Transverse colon (tissue), 3 donors: ENCODE measurements around the gene ALG14.

ENCODE experiments used
- POLR2A ChIP-seq: fragments of 450-650 bp; IDR thresholded peaks from one replicate; pipeline ENCODE4 v1.6.1; 2016; ENCODE audit warnings: antibody characterized with exemption, mild to moderate bottlenecking, moderate library complexity
- TF ChIP-seq, protein P1 (sequence below), 5 experiments: fragments of 200-600 bp in 3 of 5; fragments of 450-650 bp in 2 of 5; sonication (generic) in 3 of 5; IDR thresholded peaks; 1 replicate in 2 of 5; 2 replicates in 3 of 5; pipeline ENCODE4 v1.5.1; 2016 to 2017; ENCODE audit warnings: antibody characterized with exemption in 5 of 5, inconsistent platforms in 3 of 5, mild to moderate bottlenecking in 2 of 5, moderate library complexity in 1 of 5

DNA sequence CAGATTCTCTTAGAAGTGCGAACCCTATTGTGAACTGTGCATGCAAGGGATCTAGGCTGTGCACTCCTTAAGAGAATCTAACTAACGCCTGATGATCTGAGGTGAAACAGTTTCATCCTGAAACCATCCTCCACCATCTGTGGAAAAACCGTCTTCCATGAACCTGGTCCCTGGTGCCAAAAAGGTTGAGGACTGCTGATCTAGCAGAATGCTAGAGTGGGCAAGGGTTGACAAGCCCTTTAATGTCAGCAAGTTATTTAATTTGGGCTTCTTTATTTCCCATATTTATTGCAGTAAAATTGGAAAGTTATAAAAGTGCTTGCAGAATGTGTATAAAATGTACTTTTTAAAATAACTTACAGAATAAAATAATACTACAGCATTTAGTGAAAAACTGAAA lies 26.4 kb downstream of the ALG14 start:
- TF ChIP-seq POLR2A: no peak
- TF ChIP-seq, protein P1, sequence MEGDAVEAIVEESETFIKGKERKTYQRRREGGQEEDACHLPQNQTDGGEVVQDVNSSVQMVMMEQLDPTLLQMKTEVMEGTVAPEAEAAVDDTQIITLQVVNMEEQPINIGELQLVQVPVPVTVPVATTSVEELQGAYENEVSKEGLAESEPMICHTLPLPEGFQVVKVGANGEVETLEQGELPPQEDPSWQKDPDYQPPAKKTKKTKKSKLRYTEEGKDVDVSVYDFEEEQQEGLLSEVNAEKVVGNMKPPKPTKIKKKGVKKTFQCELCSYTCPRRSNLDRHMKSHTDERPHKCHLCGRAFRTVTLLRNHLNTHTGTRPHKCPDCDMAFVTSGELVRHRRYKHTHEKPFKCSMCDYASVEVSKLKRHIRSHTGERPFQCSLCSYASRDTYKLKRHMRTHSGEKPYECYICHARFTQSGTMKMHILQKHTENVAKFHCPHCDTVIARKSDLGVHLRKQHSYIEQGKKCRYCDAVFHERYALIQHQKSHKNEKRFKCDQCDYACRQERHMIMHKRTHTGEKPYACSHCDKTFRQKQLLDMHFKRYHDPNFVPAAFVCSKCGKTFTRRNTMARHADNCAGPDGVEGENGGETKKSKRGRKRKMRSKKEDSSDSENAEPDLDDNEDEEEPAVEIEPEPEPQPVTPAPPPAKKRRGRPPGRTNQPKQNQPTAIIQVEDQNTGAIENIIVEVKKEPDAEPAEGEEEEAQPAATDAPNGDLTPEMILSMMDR (IDR thresholded peaks at IDR 0.05): no peak
